ENCODE results near the gene GGA2. TPM values are rescaled to one million over a fixed set of nuclear protein-coding genes. Genes with fewer than 3 reads are reported as not detected.

Gene GGA2
- total RNA-seq, 2 experiments from 2014 or later, result 91.0 to 96.9 TPM

Other genes with a start within 250 kb of the GGA2 start
- not detected for gene SCNN1B, start 208.2 kb downstream of the GGA2 start, total RNA-seq
- gene COG7, start 57.3 kb downstream of the GGA2 start, total RNA-seq, result 10 to 100 TPM; 16.4 to 16.7 TPM
- gene EARS2, start 46.9 kb upstream of the GGA2 start, total RNA-seq, result 10 to 100 TPM; 25.7 to 29.1 TPM
- gene UBFD1, start 47.2 kb upstream of the GGA2 start, total RNA-seq, result 10 to 100 TPM; 51.8 to 54.1 TPM
- 100 to 1,000 TPM; 157 to 162 TPM for gene NDUFAB1, start 85.8 kb upstream of the GGA2 start, total RNA-seq
- gene PALB2, start 130.8 kb upstream of the GGA2 start, total RNA-seq, result 10 to 100 TPM; 22.9 to 24.0 TPM
- 10 to 100 TPM; 51.3 to 54.1 TPM for gene DCTN5, start 131.0 kb upstream of the GGA2 start, total RNA-seq
- 10 to 100 TPM; 85.8 to 87.9 TPM for gene PLK1, start 168.4 kb upstream of the GGA2 start, total RNA-seq
- gene ERN2, start 202.7 kb upstream of the GGA2 start, total RNA-seq, result not detected
- gene CHP2, start 244.5 kb upstream of the GGA2 start, total RNA-seq, result not detected

Measured in activated CD8-positive, alpha-beta T cell treated with anti-CD3 and anti-CD28 coated beads for 36 hours (primary cell).